Effector CD8-positive, alpha-beta T cell (primary cell): ENCODE results near the gene UBR3.

Experiments
- DNase-seq: peaks from one replicate; lab custom pipeline; 2025; lab: John Stamatoyannopoulos, UW

UBR3 gene

DNA sequence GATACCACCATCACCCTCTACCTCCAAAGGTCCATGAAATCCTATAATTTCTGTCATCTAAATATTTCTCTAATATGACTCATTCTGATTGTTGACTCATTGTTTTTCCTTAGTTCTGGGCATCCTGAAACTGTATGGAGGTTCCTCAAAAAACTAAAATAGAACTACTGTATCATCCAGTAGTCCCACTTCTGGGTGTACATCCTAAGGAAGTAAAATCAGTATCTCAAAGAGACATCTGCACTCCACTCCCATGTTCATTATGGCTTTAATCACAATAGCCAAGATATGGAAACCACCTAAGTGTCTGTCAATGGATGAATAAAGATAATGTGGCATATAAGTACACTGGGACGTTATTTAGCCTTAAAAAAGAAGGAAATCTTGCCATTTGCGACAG is 224.9 kb downstream of the UBR3 start:
- DNase-seq: no peak

DNA sequence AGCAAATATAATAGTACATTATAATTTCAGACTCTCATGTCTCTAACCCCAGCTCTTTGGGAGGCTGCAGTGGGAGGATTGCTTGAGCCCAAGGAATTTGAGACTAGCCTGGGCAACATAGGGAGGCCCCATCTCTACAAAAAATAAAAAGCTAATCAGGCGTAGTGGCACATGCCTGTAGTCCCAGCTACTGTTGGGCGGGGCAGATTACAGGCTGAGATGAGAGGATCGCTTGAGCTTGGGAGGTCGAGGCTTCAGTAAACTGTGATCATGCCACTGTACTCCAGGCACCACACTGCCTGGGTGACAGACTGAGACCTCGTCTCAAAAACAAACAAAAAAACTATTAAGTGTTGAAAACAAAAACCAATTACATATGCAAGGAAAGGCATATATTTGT is 227.7 kb downstream of the UBR3 start:
- no peak for DNase-seq

DNA sequence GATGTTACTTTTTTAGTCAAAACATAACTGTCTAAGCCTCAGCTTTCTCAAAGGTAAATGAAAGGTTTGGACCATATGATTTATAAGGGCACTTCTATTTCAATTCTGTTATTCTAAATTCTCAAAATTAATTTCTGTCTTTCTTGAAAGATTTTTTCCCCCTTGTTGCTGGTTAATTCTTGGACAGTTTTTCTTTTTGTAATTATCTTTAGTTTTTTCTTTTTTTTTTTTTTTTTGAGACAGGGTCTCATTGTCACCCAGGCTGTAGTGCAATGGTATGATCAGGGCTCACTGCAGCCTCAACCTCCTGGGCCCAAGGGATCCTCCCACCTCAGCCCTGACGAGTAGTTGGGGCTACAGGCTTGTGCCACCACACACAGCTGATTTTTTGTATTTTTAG is 229.6 kb downstream of the UBR3 start:
- DNase-seq: no peak

DNA sequence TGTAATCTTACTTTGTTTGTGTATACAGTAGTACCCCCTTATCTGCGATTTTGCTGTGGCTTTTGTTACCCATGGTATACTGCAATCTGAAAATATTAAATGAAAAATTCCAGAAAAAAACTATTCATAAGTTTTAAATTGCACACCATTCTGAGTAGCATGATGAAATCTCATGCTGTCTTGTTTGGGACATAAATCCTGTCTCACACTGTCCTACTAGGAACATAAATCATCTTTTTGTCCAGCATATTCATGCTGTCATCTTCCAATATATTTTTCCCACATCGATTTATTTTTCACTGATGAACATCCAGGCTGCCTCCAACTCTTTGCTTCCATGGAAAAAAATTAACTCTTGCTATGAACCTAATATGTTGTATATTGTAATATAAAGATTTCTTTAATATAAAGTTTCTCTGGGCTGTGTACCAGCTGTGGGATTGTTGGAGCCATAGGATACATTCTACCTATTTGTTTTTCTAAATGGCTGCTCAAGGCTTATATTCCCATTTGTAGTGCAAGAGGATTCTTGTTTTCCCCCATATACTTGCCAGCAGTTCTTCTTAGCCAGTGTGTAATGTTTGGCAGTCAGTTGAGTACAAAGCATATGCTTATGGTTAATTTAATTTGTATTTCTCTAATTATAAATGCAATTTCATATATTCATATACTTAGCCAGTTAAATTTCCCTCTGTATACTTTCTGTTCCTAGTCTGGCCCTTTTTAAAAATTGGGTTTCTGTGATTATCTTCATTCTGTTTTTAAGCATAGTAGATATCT is 236.4 kb downstream of the UBR3 start:
- DNase-seq: no peak

DNA sequence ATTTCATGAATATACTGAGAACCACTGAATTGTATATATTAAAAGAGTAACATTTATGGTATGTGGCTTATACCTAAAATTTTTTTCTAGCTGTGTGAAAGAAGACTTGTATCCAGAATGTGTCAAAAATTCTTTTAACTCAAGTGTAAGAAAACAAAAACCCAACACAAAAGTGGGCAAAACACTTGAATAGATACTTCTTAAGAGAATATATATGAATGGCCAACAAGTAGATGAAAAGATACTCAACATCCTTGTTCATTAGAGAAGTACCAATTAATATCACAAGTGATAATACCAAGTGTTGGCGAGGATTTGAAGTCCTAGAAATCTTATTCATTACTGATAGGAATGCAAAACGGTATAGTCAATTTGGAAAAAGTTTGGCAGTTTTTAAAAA is 243.5 kb downstream of the UBR3 start:
- no peak for DNase-seq

DNA sequence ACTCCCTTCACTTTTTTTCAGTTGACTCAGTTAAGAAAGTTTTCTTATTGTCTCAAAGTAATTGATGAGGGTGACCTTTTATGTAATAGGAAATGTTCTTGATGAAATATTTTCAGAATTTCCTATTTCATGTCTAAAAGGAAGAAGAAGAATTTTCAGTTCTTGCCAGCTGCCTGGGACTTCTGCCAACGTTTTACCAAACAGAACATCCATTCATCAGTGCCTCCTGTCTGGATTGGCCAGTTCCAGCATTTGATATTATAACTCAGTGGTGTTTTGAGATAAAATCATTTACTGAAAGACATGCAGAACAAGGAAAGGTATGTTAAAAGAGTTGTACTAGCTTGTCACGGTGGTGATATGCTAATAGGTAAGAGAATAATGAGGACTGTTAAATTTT is 246.0 kb downstream of the UBR3 start:
- no peak for DNase-seq

DNA sequence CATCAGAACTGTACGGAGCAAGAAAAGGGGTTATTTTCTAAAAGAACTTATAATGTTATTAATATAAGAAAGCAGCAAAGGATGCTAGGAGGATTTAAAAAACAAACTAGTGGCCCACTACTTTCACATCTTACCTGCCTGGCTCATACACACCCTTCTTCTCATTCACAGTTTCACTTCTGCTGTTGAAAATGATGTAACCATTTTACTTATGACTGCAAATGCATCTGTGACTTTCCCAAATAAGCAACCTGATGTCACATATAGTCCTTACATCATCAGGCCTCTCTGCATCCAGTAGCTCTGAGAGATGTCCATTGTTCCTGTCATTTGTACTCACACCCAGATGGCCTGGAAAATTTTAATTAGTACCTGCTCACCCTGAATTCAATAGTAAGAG is 248.9 kb downstream of the UBR3 start:
- no peak for DNase-seq

DNA sequence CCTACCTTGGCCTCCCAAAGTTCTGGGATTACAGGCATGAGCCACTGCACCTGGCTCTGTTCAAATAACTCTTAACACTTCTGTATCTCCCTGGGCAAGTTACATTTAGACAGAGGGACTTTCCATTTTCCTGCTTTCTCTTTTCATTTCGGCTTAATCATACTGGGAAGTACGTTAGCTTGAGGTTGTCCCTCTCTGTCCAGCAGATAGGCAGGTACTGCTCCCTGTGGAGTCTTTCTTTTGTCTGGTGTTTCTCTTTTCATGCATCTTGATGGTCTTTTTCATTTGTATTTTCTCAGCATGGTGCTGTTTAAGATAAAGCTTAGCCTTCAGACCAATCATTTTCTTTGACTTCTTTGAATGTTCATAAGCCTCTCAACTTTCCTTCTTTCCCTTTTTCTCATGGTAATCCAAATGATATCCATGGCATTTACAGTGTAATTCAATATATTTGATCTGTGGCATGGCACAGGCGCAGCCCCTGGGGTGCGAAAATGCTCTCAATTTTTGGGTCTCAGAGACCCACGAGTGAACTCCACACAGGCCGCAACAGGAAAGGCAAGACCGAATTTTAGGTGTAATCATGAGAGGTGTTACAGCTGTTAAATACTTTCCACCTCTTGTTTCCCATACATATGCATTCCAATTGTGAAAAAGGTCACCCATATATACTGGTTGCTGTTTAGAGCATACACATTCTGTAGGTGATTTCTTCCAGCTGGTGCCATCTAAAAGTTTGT is 250.7 kb downstream of the UBR3 start:
- DNase-seq: no peak

DNA sequence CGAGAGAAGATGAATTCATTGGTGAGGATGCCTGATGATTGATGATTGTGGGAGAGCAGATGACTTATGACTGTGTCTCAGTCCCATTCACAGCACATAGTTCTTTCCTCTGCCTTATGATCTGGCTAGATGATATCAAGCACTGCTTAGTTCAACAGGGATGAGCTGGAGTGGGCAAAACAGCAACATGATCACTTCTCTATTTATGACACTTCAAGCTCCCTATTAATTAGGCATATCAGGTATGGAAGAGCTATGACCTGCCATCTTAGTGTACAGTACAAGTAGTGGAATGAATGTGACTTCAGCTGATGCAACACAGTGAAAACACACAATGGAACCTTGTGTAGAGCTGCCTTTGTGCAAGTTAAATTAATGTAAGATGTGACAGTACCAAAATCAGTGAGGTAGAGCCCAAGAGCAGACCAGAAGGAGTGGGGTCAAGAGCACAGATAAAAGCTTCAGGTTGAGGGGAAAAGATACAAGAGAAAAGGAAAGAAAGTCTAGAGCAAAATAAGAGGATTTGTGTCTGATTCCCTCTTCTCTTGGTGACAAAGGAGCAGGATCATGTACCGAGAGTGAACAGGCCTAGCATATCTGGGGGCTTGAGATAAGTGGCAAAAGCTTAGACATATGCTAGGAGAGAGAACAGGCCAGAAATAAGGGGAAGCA is 257.7 kb downstream of the UBR3 start:
- DNase-seq: no peak

DNA sequence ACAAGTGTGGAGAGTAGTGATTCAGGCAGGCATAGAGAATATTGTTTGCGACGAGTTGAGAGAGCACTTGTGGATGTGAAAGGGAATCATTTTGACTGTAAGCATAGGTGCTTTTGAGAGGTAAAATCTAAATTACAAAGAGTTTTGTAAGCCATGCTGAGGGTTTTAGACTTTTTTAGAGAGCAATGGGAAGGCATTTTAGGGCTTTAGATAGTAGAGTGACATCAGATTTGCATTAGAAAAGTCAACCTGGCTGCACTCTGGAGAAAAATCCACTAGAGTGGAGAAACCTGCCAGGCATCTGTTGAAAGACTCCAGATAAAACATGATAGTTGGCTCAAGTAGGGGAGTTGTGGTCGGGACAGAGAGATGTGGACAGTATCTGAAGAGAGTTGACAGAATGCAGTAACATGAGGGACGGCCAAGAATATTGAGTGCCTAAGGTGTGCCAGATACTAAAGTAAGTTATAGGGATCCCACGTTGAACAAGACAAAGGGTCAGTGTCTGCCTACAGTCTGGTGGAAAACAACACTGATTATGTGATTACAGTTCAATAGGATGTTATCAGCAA is 258.9 kb downstream of the UBR3 start:
- DNase-seq: no peak

DNA sequence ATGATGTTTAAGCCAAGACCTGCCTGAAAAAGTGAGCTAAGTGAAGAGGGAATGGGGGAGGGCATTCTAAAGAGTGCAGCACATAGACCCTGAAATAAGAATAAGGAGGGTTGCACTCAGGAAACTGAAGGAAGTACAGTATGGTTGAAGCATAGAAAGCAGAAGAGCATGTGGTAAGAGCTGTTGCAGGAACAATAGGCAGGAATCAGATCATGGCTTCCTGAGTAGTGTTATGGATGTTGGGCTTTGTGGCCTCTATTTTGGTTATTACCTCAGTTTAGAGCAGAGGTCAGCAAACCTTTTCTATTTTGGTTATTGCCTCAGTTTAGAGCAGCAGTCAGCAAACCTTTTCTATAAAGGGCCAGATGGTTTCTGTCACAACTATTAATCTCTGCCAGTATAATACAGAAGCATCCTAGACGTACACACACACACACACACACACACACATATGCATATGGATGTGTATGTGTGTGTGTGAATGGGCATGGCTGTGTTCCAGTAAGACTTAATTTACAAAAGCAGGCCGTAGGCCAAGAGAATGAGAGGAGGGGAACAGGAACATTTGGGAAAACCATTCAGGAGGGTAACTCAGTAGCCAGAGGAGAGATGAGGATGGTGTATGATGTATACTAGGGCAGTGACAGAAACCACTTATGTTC is 259.6 kb downstream of the UBR3 start:
- DNase-seq: no peak

DNA sequence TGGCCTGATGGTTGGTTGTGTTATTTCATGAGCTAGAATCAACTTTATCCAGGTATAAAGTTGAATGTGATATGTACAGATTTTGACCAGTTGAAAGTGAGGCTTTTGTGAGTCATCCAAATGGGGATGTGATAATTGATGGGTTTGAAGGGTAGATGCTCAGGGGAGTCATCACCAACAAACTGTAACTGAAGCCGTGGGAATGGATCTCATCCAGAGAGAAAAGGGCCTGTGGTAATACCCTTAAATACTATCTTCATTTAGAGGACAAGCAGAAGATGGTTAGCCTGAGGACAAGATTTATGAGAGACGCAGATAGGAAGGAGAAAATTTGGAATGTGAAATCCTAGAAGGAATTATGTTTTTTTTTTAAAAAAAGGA is 260.1 kb downstream of the UBR3 start:
- DNase-seq: no peak

DNA sequence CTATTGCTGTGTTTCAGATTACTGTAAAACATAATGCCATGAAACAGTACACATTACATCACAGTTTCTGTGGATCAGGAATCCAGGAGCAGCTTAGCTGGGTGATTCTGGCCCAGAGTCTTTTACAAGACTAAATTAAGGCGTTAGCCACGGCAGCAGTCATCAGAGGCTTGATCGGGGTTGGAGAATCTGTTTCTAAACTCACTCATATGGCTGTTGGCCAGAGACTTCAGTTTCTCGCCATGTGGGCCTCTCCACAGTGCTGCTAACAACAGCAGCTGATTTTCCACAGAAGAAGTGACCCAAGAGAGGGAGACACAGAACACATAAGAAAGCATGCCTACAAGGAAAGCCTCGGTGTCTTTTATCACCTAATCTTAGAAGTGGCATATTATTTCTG is 261.5 kb downstream of the UBR3 start:
- no peak for DNase-seq

DNA sequence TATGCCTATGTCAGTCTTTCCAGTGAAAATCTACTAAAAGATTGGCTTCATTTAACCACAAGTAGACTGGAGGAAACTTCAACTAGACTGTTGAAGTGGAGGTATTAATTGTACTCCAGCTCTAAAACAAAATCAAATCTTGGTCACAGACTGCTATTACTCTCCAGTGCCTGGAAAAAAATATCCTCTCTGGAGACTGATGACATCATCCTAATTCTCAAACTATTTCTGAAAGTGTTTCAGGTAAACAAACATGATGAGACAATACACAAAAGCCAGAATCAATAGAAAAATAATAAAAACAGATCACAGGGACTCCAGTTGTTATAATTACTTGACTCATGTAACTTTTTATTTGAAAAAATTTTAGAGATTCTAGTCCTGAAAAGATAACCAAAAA is 263.0 kb downstream of the UBR3 start:
- no peak for DNase-seq

DNA sequence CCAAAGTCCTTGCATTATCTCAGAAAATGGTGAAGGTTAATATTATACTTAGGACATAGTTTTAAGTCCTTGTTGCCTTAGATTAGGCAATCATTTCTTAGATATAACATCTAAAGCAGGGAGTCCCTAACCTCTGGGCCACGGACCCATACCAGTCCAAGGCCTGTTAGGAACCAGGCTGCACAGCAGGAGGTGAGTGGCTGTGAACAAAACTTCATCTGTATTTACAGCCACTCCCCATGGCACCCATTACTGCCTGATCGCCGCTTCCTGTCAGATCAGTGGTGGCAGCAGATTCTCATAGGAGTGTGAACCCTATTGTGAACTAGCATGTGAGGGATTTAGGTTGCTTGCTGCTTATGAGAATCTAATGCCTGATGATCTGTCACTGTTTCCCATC is 264.2 kb downstream of the UBR3 start:
- DNase-seq: no peak

DNA sequence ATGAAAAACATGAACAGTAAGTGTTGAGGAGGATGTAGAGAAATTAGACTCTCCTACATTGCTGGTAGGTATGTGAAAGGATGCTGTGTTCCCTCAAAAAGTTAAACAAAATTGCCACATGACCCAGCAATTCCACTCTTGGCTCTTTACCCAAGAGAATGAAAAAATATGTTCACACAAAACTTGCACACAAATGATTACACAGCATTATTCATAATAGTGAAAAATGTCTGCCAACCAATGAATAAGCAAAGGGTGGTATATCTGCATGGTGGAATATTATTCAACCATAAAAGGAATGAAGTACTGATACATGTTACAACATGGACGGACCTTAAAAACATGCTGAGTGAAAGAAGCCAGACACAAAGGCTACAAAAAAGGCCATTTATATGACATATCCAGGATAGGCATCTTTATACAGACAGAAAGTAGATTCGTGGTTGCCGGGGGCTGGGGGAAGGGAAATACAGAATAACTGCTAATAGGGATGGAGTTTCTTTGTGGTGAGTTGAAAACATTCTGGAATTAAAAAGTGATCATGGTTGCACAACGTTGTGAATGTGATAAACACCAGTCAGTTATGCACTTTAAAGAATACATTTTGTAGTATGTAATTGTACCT is 265.3 kb downstream of the UBR3 start:
- no peak for DNase-seq

DNA sequence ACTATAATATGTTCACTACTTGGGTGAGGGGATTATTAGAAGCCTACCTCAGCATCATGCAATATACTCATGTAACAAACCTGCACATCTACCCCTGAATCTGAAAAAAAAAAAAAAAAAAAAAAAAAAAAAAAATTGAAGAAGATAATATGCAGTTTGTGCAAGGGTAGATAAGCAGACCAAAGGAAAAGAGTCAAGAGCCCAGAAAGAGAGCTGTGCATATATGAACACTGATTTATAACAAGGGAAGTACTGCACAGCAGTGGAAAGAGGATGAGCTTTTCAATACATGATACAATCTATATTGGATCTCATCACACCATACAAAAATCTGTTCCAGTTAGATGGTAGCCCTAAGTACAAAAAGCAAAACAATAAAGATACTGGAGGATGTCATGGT is 268.1 kb downstream of the UBR3 start:
- DNase-seq: no peak

DNA sequence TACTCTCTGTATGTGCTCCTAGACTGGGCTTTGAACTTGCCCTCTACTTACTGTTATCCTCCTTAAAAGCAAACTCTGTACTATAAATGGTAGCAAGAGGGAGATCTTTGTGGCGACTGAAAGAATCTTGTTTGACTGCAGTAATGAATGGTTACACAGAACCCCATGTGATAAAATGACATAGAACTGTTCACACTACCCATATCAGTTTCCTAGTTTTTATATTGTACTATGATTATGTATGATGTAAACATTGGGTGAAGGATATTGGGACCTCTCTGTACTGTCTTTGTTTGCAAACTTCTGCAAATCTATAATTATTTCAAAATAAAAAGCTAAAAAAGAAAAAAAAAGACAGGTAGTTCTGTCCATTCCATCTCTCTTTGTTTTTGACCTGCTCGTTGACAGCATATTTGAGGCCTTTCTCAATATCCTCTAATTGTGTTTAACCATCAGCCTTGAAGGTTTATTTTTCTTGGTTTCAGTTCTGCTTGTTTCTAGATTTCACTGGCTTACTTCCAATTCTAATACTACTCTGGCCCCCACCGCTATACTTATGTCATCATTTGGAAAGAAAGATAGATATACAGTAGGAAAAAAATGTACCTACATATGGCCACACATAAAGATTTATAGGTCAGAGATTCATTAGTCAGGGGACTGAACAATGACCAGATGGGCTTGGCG is 271.5 kb downstream of the UBR3 start:
- no peak for DNase-seq

DNA sequence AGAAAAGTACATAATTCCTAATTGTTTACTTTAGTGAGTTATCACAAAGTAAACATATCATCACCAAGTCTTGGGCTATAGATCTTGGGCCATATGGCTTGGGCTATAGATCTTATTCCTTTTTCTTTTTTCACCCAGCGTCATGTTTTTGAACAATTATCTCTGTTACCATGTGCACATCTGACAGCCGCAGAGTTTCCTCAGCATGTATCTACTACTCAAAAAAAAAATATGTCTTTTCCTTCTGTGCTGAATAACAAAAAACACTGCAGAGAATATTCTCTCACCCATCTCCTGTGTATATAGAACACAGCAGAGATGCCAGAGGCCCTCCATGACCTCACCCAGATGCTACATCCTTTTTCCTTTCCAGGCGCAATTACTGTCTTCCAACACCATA is 274.5 kb downstream of the UBR3 start:
- DNase-seq: no peak

DNA sequence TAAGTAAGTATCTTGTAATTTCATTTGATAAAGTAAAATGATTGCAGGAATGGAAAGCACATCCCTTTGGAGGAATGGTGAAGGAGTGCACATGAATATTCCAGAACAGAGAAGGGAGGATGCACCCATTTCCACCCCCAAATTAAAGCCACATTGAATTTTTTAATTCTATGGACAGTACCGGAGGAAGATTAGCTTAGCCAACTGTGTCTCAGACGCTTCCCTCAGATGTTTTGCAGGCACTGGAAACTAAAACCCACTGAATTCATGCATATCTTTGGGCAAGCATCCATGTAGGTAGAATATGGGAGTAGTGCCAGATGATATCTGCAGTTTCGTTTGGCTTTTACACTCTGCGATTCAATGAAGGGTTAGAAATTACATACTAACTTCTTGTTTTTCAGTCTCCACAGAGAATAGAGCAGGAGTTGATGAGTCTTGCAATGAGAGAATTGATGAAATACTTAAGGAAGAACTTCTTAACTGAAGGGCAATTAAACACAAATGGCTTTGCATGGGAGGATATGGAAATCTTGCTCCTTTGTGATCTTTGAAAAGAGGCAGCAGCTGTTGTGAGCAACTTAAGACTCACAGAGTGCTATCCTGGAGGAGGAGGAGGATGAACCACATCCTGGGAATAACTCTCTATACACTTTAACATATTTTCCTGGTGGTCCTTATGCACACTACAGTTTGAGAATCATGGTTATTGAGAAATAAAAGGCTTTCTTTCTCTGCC is 279.0 kb downstream of the UBR3 start:
- no peak for DNase-seq
